Caco-2 (cell line): ENCODE measurements around the gene TRAF4. TPM values are rescaled to one million over a fixed set of nuclear protein-coding genes. Genes with fewer than 3 reads are reported as not detected.

Source experiments
- BruUV-seq: library from RNA; stranded (reverse); fragments of 400-500 nt; replicated peaks from 2 replicates; lab custom pipeline; 2021; lab: Mats Ljungman, UMichigan
- CTCF ChIA-PET: fragments of 300-600 bp; sonication (Branson Sonifier 250); formaldehyde crosslinking; loops from one replicate; lab custom pipeline; 2022; ENCODE audit warnings: antibody characterized with exemption; lab: Charles Lee
- POLR2A ChIA-PET: fragments of 300-600 bp; sonication (Branson Sonifier 250); formaldehyde crosslinking; loops from one replicate; lab custom pipeline; 2022; ENCODE audit warnings: antibody characterized with exemption; lab: Charles Lee
- DNase-seq, 2 experiments: peaks; one replicate each; pipeline versions ENCODE4 v3.0.0 to v3.0.0-alpha.2; 2020 to 2022
- H3K27me3 ChIP-seq: replicated peaks from 2 replicates; pipeline ENCODE4 v1.6.0; 2011; ENCODE audit warnings: low read length; ENCODE audit not compliant: control insufficient read depth, insufficient read depth
- H3K36me3 ChIP-seq: 2 replicates; pipeline ENCODE4 v1.5.1; 2011; ENCODE audit warnings: low read length; ENCODE audit not compliant: control insufficient read depth, insufficient read depth
- H3K4me1 ChIP-seq: fragments of 250-450 bp; sonication (Bioruptor Pico); 2 replicates; pipeline ENCODE4 v1.5.1; 2020; ENCODE audit warnings: mild to moderate bottlenecking
- H3K4me3 ChIP-seq: 2 replicates; pipeline ENCODE4 v1.5.1; 2011; ENCODE audit warnings: low read depth, mild to moderate bottlenecking, control low read depth, low read length
- H3K9me3 ChIP-seq: fragments of 250-450 bp; sonication (Bioruptor Pico); 2 replicates; pipeline ENCODE4 v1.5.1; 2020; ENCODE audit warnings: mild to moderate bottlenecking, moderate library complexity
- H3K27ac Mint-ChIP-seq: one replicate; pipeline ENCODE4 v1.8.0; 2022; ENCODE audit warnings: mixed read lengths; ENCODE audit not compliant: unreplicated experiment
- H3K27me3 Mint-ChIP-seq: one replicate; pipeline ENCODE4 v1.8.0; 2022; ENCODE audit warnings: mixed read lengths; ENCODE audit not compliant: insufficient read depth, unreplicated experiment
- H3K36me3 Mint-ChIP-seq: one replicate; pipeline ENCODE4 v1.8.0; 2022; ENCODE audit warnings: mild to moderate bottlenecking, mixed read lengths; ENCODE audit not compliant: insufficient read depth, unreplicated experiment
- H3K4me1 Mint-ChIP-seq: one replicate; pipeline ENCODE4 v1.8.0; 2022; ENCODE audit warnings: low read depth, mixed read lengths; ENCODE audit not compliant: unreplicated experiment
- H3K4me3 Mint-ChIP-seq: one replicate; pipeline ENCODE4 v1.8.0; 2022; ENCODE audit warnings: mild to moderate bottlenecking, moderate library complexity, mixed read lengths; ENCODE audit not compliant: unreplicated experiment
- H3K9me3 Mint-ChIP-seq: one replicate; pipeline ENCODE4 v1.8.0; 2022; ENCODE audit warnings: mixed read lengths; ENCODE audit not compliant: unreplicated experiment
- intact Hi-C: fragments of 100-400 bp; cut with micrococcal nuclease; formaldehyde crosslinking; loops from one replicate; pipeline ENCODE4 v1.10.0; 2022; ENCODE audit not compliant: unreplicated experiment
- total RNA-seq: library from RNA; stranded (reverse); gene quantifications from 2 replicates; pipeline ENCODE4 v1.2.3, GENCODE V29; 2022
- TF ChIP-seq, protein P1 (sequence below), 2 experiments: fragments of 200-600 bp in 1 of 2; IDR thresholded peaks; 1 replicate in 1 of 2; 2 replicates in 1 of 2; pipeline versions ENCODE4 v1.5.1 to v1.8.0; 2011 to 2022; ENCODE audit warnings: antibody characterized with exemption in 1 of 2, control low read depth in 1 of 2, inconsistent platforms in 1 of 2, low read depth in 1 of 2, low read length in 1 of 2, mild to moderate bottlenecking in 1 of 2, moderate library complexity in 1 of 2; ENCODE audit not compliant: insufficient read depth in 1 of 2, severe bottlenecking in 1 of 2, unreplicated experiment in 1 of 2

TRAF4 gene
- total RNA-seq, 1 experiment from 2014 or later, result 140 TPM

DNA sequence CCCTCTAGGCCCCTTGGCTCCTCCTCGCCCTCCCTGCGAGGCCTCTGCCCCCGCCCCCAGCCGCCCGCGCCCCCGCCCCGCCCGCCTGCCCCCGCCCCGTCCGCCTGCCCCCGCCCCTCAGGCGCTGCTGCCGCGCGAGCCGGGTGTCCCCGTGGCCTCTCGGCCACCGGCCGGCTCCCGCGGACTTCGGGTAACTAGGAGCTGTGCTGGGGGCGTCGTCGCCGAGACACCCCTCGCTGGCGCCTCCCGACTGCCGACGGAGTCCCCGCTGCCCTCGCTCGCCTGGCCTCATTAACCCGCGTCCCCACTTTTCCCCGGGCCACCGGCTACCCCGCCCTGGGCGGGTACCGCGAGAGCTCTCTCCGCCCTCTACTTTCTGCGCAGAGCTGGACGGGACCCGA, 17.6 kb upstream of the TRAF4 start, which contains the start of gene TLCD1:
Gene TLCD1, minus strand, starts transcription at position 8 of the 401 bp plus-strand sequence. CDS start 136 bp downstream, outside the sequence.
- Mint-ChIP-seq H3K4me3 (peak within 1 kb of the TSS; percentile 92), H3K9me3 (no peaks in the 10 kb centered on the region), H3K27ac (peak within 1 kb of the TSS; percentile 96), H3K27me3 (no peaks in the 10 kb centered on the region), H3K36me3 (peaks cover 81% of the 10 kb centered on the region), H3K4me1 (peaks cover 38% of the 10 kb centered on the region)
- ChIA-PET POLR2A (interaction anchor here (0.6 to 5.2 kb wide), 12 partner anchors 9 to 428 kb away, joined by 3 to 165 read pairs (median 9); partner anchors contain the start of genes PHF12, PROCA1, SDF2 and SUPT6H), CTCF (interaction anchor here (0.6 to 4.9 kb wide), 21 partner anchors 9 to 391 kb away, joined by 3 to 324 read pairs (median 7); partner anchors contain the start of genes BLTP2, DHRS13, FAM222B and PHF12)
- DNase-seq, result peak; percentile 82 to 83
- Histone ChIP-seq H3K36me3 (peaks cover 10% of the 10 kb centered on the region), H3K9me3 (no peaks in the 10 kb centered on the region), H3K4me1 (peaks cover 25% of the 10 kb centered on the region), H3K4me3 (peak within 1 kb of the TSS; percentile 57), H3K27me3 (no peaks in the 10 kb centered on the region)
- TF ChIP-seq, protein P1, sequence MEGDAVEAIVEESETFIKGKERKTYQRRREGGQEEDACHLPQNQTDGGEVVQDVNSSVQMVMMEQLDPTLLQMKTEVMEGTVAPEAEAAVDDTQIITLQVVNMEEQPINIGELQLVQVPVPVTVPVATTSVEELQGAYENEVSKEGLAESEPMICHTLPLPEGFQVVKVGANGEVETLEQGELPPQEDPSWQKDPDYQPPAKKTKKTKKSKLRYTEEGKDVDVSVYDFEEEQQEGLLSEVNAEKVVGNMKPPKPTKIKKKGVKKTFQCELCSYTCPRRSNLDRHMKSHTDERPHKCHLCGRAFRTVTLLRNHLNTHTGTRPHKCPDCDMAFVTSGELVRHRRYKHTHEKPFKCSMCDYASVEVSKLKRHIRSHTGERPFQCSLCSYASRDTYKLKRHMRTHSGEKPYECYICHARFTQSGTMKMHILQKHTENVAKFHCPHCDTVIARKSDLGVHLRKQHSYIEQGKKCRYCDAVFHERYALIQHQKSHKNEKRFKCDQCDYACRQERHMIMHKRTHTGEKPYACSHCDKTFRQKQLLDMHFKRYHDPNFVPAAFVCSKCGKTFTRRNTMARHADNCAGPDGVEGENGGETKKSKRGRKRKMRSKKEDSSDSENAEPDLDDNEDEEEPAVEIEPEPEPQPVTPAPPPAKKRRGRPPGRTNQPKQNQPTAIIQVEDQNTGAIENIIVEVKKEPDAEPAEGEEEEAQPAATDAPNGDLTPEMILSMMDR (IDR thresholded peaks at IDR 0.05; ENCODE audit: insufficient read depth in 1 of 2, low read depth in 1 of 2, low read length in 1 of 2, severe bottlenecking in 1 of 2, unreplicated experiment in 1 of 2), result no peak
- BruUV-seq, result no TSS peak
- intact Hi-C loops, result loop anchor here (2.0 kb wide), 2 partner anchors 41 to 81 kb away; partner anchors contain the start of gene BLTP2

DNA sequence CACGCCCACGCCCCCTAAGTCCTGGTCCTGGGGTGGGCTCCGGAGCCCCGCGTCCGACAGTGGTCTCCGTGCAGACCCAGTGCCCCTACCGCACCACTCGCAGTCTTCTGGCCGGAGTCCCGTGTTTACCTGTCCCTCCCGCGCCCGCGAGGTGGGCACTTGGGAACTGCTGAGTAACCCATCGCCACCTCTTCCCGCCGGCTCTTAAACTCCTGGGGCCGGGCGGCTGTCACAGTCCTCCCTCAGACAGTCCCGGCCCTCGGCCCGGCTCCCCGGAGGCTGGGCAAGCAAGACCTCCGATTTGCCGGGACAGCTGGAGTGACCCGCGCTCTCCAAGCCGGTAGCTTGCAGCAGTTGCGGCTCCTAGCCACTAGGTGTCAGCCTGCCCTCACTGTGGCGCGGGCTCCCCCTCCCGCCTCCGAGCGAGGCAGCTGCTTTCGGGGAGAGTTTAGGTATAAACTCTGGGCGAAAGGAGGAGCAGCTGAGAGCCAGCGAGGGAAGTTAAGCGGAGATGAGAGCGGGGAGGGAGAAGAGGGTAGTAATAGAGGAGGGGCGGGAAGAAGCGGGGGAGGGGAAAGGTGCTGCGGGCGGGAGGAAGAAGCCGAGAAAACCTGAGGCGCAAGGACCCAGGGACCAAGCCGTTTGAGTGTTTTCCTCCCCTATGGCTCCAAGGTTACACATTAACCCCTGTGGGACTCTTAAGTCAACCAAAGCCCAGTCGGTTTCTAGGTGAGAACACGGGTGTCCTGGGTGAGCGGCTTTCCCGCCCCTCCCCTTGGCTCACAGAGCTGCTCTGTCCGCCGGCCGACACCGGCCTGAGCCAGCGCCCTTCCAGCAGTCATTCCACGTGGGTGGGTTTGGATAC, 17.0 kb upstream of the TRAF4 start:
- CTCF ChIA-PET, result interaction anchor here (0.6 to 4.9 kb wide), 28 partner anchors 9 to 453 kb away, joined by 3 to 324 read pairs (median 6); partner anchors contain the start of genes BLTP2, DHRS13, FAM222B and MYO18A
- peaks cover 19% of the 10 kb centered on the region for H3K4me1 ChIP-seq
- H3K36me3 ChIP-seq, result peaks cover 10% of the 10 kb centered on the region
- POLR2A ChIA-PET, result interaction anchor here (0.6 to 5.2 kb wide), 20 partner anchors 8 to 428 kb away, joined by 3 to 165 read pairs (median 6); partner anchors contain the start of genes ALDOC, FLOT2, PHF12 and PROCA1
- H3K4me1 Mint-ChIP-seq, result peaks cover 38% of the 10 kb centered on the region
- DNase-seq, result peak; percentile 98 to 99
- no peaks in the 10 kb centered on the region for H3K27me3 ChIP-seq
- no peaks in the 10 kb centered on the region for H3K9me3 Mint-ChIP-seq
- no peaks in the 10 kb centered on the region for H3K27me3 Mint-ChIP-seq
- intact Hi-C loops, result loop anchor here (1.0 to 2.0 kb wide), 9 partner anchors 16 to 225 kb away; partner anchors contain the start of genes BLTP2, FAM222B and FLOT2
- no TSS peak for BruUV-seq
- H3K9me3 ChIP-seq, result no peaks in the 10 kb centered on the region
- peak overlapping the region; percentile 92 for H3K4me3 Mint-ChIP-seq
- peak overlapping the region; percentile 57 for H3K4me3 ChIP-seq
- peaks cover 74% of the 10 kb centered on the region for H3K36me3 Mint-ChIP-seq
- TF ChIP-seq, protein P1 (IDR thresholded peaks at IDR 0.05; ENCODE audit: insufficient read depth in 1 of 2, low read depth in 1 of 2, low read length in 1 of 2, severe bottlenecking in 1 of 2, unreplicated experiment in 1 of 2), result peak; percentile 98 to 99
- peak overlapping the region; percentile 96 for H3K27ac Mint-ChIP-seq
